ENCODE data around the gene UBA5. TPM values are rescaled to one million over a fixed set of nuclear protein-coding genes. Genes with fewer than 3 reads are reported as not detected.

UBA5 gene
- total RNA-seq, 4 donors from 2014 or later, result 24.5 to 48.2 (median 35.6) TPM

Other genes with a start within 250 kb of the UBA5 start
- gene DNAJC13, start 242.8 kb upstream of the UBA5 start, total RNA-seq, result 10 to 100 TPM; 43.6 to 73.7 (median 61.1) TPM
- 1 to 10 TPM in 1 of 4 donors, under 1 TPM in 1, not detected in 2; 0.81 to 3.2 TPM for gene ACKR4, start 63.1 kb upstream of the UBA5 start, total RNA-seq
- 10 to 100 TPM in 3 of 4 donors, 1 to 10 TPM in 1; 9.7 to 44.2 (median 21.1) TPM for gene ACAD11, start 520 bp upstream of the UBA5 start, total RNA-seq
- 10 to 100 TPM; 20.5 to 49.8 (median 37.6) TPM for gene NPHP3, start 62.1 kb downstream of the UBA5 start, total RNA-seq